Neural progenitor cell (in vitro differentiated cells): ENCODE data around the gene KRI1. TPM values are rescaled to one million over a fixed set of nuclear protein-coding genes. Genes with fewer than 3 reads are reported as not detected.
"Not testable (repeated sequence)": the region's sequence is repeated elsewhere in the genome, so short reads cannot be mapped to it uniquely, and the experiment has no call there.

Experiments
- DNase-seq: peaks from one replicate; pipeline ENCODE4 v3.0.0-alpha.2; 2016; ENCODE audit warnings: low spot score
- H2AFZ ChIP-seq: fragments of 200-600 bp; sonication (generic); replicated peaks from 2 replicates; pipeline ENCODE4 v1.6.1; 2016; ENCODE audit warnings: antibody characterized with exemption
- H3F3A ChIP-seq: fragments of 200-600 bp; sonication (generic); 2 replicates; pipeline ENCODE4 v1.6.1; 2016; ENCODE audit warnings: antibody characterized with exemption, low read depth
- H3K27ac ChIP-seq: fragments of 200-600 bp; sonication (generic); 2 replicates; pipeline ENCODE4 v1.5.1; 2016; ENCODE audit warnings: mild to moderate bottlenecking
- H3K27me3 ChIP-seq: fragments of 200-600 bp; sonication (generic); 2 replicates; pipeline ENCODE4 v1.6.1; 2016; ENCODE audit warnings: mild to moderate bottlenecking, moderate library complexity
- H3K36me3 ChIP-seq: fragments of 200-600 bp; sonication (generic); 2 replicates; pipeline ENCODE4 v1.5.1; 2016
- H3K4me1 ChIP-seq: fragments of 200-600 bp; sonication (generic); 2 replicates; pipeline ENCODE4 v1.6.1; 2016; ENCODE audit warnings: mixed run types
- H3K4me2 ChIP-seq: fragments of 200-600 bp; sonication (generic); 2 replicates; pipeline ENCODE4 v1.6.1; 2016
- H3K4me3 ChIP-seq: fragments of 200-600 bp; sonication (generic); 2 replicates; pipeline ENCODE4 v1.5.1; 2016
- H3K79me2 ChIP-seq: fragments of 200-600 bp; sonication (generic); 2 replicates; pipeline ENCODE4 v1.6.1; 2016; ENCODE audit warnings: low read depth
- H3K9ac ChIP-seq: fragments of 200-600 bp; sonication (generic); 2 replicates; pipeline ENCODE4 v1.6.1; 2016
- H3K9me3 ChIP-seq: fragments of 200-600 bp; sonication (generic); 2 replicates; pipeline ENCODE4 v1.5.1; 2016; ENCODE audit warnings: low read depth
- H4K20me1 ChIP-seq: fragments of 200-600 bp; sonication (generic); 2 replicates; pipeline ENCODE4 v1.6.1; 2016; ENCODE audit warnings: low read depth
- H3K27ac Mint-ChIP-seq: 3 replicates; pipeline ENCODE4 v1.8.0; 2021; ENCODE audit warnings: mixed read lengths
- H3K27me3 Mint-ChIP-seq: 2 replicates; pipeline ENCODE4 v1.8.0; 2022; ENCODE audit warnings: low read depth, mild to moderate bottlenecking, inconsistent platforms, moderate library complexity, mixed read lengths; ENCODE audit not compliant: insufficient read depth
- H3K36me3 Mint-ChIP-seq: 3 replicates; pipeline ENCODE4 v1.8.0; 2021; ENCODE audit warnings: mixed read lengths
- H3K4me1 Mint-ChIP-seq: 3 replicates; pipeline ENCODE4 v1.8.0; 2021; ENCODE audit warnings: mixed read lengths
- H3K4me3 Mint-ChIP-seq: 3 replicates; pipeline ENCODE4 v1.8.0; 2021; ENCODE audit warnings: mild to moderate bottlenecking, moderate library complexity, mixed read lengths
- H3K9me3 Mint-ChIP-seq: 3 replicates; pipeline ENCODE4 v1.8.0; 2020; ENCODE audit warnings: mixed read lengths
- CTCF ChIP-seq: fragments of 200-600 bp; sonication (generic); IDR thresholded peaks from 2 replicates; pipeline ENCODE4 v1.5.1; 2017; ENCODE audit warnings: antibody characterized with exemption, mild to moderate bottlenecking
- EZH2 ChIP-seq: fragments of 200-600 bp; sonication (generic); IDR thresholded peaks from 2 replicates; pipeline ENCODE4 v1.6.1; 2017; ENCODE audit warnings: antibody characterized with exemption, mild to moderate bottlenecking, moderate library complexity
- EZH2phosphoT487 ChIP-seq: fragments of 200-600 bp; sonication (generic); IDR thresholded peaks from 2 replicates; pipeline ENCODE4 v1.6.1; 2017; ENCODE audit warnings: antibody characterized with exemption
- total RNA-seq: library from RNA; depleted of rRNA; stranded (reverse); fragments of >200 nt; gene quantifications from 2 replicates; pipeline ENCODE4 v1.2.3, GENCODE V29; 2015; ENCODE audit warnings: low replicate concordance

The KRI1 gene
- total RNA-seq, 1 donor from 2014 or later: 16.4 TPM

GRCh38 chr19:10543420-10544241, 22.2 kb downstream of the KRI1 start, which contains the start of gene ATG4D:
Gene ATG4D (plus strand): TSS chr19:10543904. CDS start chr19:10544091, 187 bp downstream.
- peak within 1 kb of the TSS; percentile 95 for H3K4me3 Mint-ChIP-seq
- peak within 1 kb of the TSS; percentile 93 for H2AFZ ChIP-seq

DNA sequence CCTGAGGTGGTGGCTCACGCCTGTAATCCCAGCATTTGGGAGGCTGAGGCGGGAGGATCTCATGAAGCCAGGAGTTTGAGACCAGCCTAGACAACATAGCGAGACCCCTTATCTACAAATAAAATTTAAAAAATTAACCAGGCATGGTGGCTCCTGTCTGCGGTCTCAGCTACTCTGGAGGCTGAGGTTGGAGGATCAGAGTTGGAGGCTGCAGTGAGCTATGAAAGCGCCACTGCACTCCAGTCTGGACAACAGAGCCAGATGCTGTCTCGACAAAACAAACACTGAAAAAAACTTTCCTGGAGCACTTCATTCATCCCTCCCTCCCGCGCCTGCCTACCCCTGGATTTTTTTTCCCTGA, 22.8 kb downstream of the KRI1 start:
- TF ChIP-seq EZH2: no peak
- TF ChIP-seq EZH2phosphoT487: no peak
- no peak for TF ChIP-seq CTCF
- Histone ChIP-seq H3K4me2 (peak overlapping the region; percentile 86), H3K27ac (no peak overlapping the region), H3K4me3 (peak overlapping the region; percentile 93), H2AFZ (peak overlapping the region; percentile 93), H3K36me3 (no peaks in the 10 kb centered on the region), H3K27me3 (no peaks in the 10 kb centered on the region), H3K9me3 (no peaks in the 10 kb centered on the region), H3F3A (peaks cover 9% of the 10 kb centered on the region), H4K20me1 (peaks cover 8% of the 10 kb centered on the region), H3K9ac (no peak overlapping the region), H3K4me1 (no peaks in the 10 kb centered on the region), H3K79me2 (peaks cover 19% of the 10 kb centered on the region)
- peak; percentile 12 for DNase-seq
- Mint-ChIP-seq H3K4me3 (peak overlapping the region; percentile 88), H3K9me3 (no peaks in the 10 kb centered on the region), H3K27ac (peak overlapping the region; percentile 47), H3K4me1 (peaks cover 10% of the 10 kb centered on the region), H3K36me3 (no peaks in the 10 kb centered on the region), H3K27me3 (peaks cover 5% of the 10 kb centered on the region)

More at GRCh38 chr19:10543420-10544241, 22.2 kb downstream of the KRI1 start, which contains the start of gene ATG4D:
- Histone ChIP-seq H3K4me2 (peak within 1 kb of the TSS; percentile 86), H3K4me1 (no peaks in the 10 kb centered on the region), H3K9ac (peak within 1 kb of the TSS; percentile 92), H3F3A (peaks cover 9% of the 10 kb centered on the region), H3K27ac (no peak within 1 kb of the TSS), H4K20me1 (peaks cover 8% of the 10 kb centered on the region), H3K9me3 (no peaks in the 10 kb centered on the region), H3K4me3 (peak within 1 kb of the TSS; percentile 93), H3K79me2 (peaks cover 19% of the 10 kb centered on the region), H3K36me3 (no peaks in the 10 kb centered on the region), H3K27me3 (no peaks in the 10 kb centered on the region)
- no peaks in the 10 kb centered on the region for H3K36me3 Mint-ChIP-seq
- H3K4me1 Mint-ChIP-seq: peaks cover 10% of the 10 kb centered on the region
- peaks cover 5% of the 10 kb centered on the region for H3K27me3 Mint-ChIP-seq
- no peaks in the 10 kb centered on the region for H3K9me3 Mint-ChIP-seq
- TF ChIP-seq EZH2: no peak
- peak; percentile 93 for DNase-seq
- peak within 1 kb of the TSS; percentile 95 for H3K27ac Mint-ChIP-seq

DNA sequence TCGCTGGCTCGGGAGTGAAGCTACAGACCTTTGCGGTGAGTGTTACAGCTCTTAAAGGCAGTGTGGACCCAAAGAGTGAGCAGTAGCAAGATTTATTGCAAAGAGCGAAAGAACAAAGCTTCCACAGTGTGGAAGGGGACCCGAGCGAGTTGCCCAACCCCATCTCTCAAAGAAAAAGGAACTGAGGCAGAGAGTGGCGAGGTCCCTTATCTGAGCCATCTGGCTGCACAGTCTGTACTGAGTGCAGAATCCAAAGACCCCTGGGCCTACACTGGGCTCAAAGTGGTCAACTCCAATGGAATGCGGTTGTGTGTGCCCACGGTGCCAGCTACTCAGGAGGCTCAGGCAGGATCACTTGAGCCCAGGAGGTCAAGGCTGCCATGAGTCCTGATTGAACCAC, 26.8 kb downstream of the KRI1 start:
- H3K27me3 Mint-ChIP-seq: peaks cover 13% of the 10 kb centered on the region
- H3K79me2 ChIP-seq: not testable (repeated sequence)

DNA sequence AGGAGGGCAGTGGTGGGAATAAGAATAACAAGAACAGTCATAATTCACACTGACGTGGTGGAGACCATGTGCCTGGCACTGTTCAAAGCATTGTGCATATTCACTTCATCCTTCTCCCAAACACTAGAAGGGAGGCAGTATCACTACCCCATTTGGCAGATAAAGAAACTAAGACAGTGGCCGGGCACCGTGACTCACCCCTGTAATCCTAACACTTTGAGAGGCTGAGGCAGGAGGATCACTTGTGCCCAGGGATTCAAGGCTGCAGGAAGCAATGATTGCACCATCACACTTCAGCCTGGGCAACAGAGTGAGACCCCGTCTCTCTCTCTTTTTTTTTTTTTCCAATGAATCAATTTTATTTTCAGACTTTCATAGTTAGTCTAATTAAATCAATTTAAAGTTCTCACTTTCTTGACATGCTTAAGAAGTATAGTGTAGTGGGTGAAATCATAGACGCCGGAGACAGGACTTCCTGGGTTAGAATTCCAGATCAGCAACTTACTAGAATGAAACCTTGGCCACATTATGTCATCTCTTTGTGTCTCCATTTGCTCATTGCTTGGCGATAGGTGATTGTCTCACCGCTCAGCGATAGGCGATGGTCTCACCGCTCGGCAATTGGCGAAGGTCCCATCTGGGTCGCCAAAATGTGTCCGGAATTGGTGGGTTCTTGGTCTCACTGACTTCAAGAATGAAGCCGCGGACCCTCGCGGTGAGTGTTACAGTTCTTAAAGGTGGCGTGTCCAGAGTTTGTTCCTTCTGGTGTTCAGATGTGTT, 27.4 kb downstream of the KRI1 start:
- no peaks in the 10 kb centered on the region for H3K36me3 ChIP-seq
- H3K9me3 Mint-ChIP-seq: no peaks in the 10 kb centered on the region
- no peaks in the 10 kb centered on the region for H3K79me2 ChIP-seq
- H3K27ac Mint-ChIP-seq: no peak overlapping the region
- H3K27ac ChIP-seq: no peak overlapping the region
- H3K4me1 ChIP-seq: no peaks in the 10 kb centered on the region
- peaks cover 6% of the 10 kb centered on the region for H3K4me1 Mint-ChIP-seq
- H3K9ac ChIP-seq: no peak overlapping the region
- H3K4me3 ChIP-seq: no peak overlapping the region
- H3K4me2 ChIP-seq: no peak overlapping the region
- H3K36me3 Mint-ChIP-seq: no peaks in the 10 kb centered on the region
- TF ChIP-seq EZH2phosphoT487 (no peak), EZH2 (no peak), CTCF (no peak)
- no peak overlapping the region for H3K4me3 Mint-ChIP-seq
- no peaks in the 10 kb centered on the region for H3K27me3 ChIP-seq
- no peak overlapping the region for H2AFZ ChIP-seq
- H4K20me1 ChIP-seq: no peaks in the 10 kb centered on the region
- H3F3A ChIP-seq: peaks cover 9% of the 10 kb centered on the region
- no peaks in the 10 kb centered on the region for H3K9me3 ChIP-seq
- DNase-seq: no peak
- H3K27me3 Mint-ChIP-seq: peaks cover 12% of the 10 kb centered on the region

More for the DNA sequence above, 26.8 kb downstream of the KRI1 start:
- not testable (repeated sequence) for H3K4me3 Mint-ChIP-seq, H3K9ac ChIP-seq, H3K9me3 Mint-ChIP-seq, H3K27me3 ChIP-seq, H2AFZ ChIP-seq, H3K4me2 ChIP-seq, H3F3A ChIP-seq, H3K4me1 Mint-ChIP-seq, H3K36me3 Mint-ChIP-seq, DNase-seq, H3K4me3 ChIP-seq, H3K9me3 ChIP-seq, H3K4me1 ChIP-seq, H3K27ac Mint-ChIP-seq, H3K27ac ChIP-seq, H3K36me3 ChIP-seq, H4K20me1 ChIP-seq
